ENCODE results near the gene PGM5. TPM values are rescaled to one million over a fixed set of nuclear protein-coding genes. Genes with fewer than 3 reads are reported as not detected.
"Not testable (repeated sequence)": the region's sequence is repeated elsewhere in the genome, so short reads cannot be mapped to it uniquely, and the experiment has no call there.

PGM5 gene
- total and polyA plus RNA-seq, 4 experiments from 2014 or later, result not detected

- H3K36me3 Mint-ChIP-seq; DNase-seq; H3K27ac Mint-ChIP-seq; CTCF ChIA-PET (ENCODE audit: partially characterized antibody); H3K4me1 Mint-ChIP-seq; H3K4me1 ChIP-seq (ENCODE audit: insufficient read depth, low read length); intact Hi-C loops (cut with micrococcal nuclease); POLR2A ChIA-PET (ENCODE audit: partially characterized antibody); H3K4me3 Mint-ChIP-seq; H3K27me3 Mint-ChIP-seq; H3K9me3 ChIP-seq (ENCODE audit: control insufficient read depth in 1 of 2, low read length in 2 of 2); H3K27me3 ChIP-seq (ENCODE audit: insufficient read depth, low read length); H3K27ac ChIP-seq (ENCODE audit: low read depth, low read length); H3K4me3 ChIP-seq (ENCODE audit: low read length in 2 of 2); H3K36me3 ChIP-seq (ENCODE audit: insufficient read depth, low read length); H3K9me3 Mint-ChIP-seq: not testable (repeated sequence)
Observed at GRCh38 chr9:68330531-68331173, 25.8 kb upstream of the PGM5 start.

GRCh38 chr9:68332122-68332521 is 24.3 kb upstream of the PGM5 start:
- DNase-seq; H3K4me3 Mint-ChIP-seq; H3K27ac Mint-ChIP-seq; H3K36me3 Mint-ChIP-seq; H3K27ac ChIP-seq (ENCODE audit: low read depth, low read length); intact Hi-C loops (cut with micrococcal nuclease); H3K27me3 Mint-ChIP-seq; H3K4me1 Mint-ChIP-seq; CTCF ChIA-PET (ENCODE audit: partially characterized antibody); POLR2A ChIA-PET (ENCODE audit: partially characterized antibody); H3K36me3 ChIP-seq (ENCODE audit: insufficient read depth, low read length); H3K4me1 ChIP-seq (ENCODE audit: insufficient read depth, low read length); H3K27me3 ChIP-seq (ENCODE audit: insufficient read depth, low read length); H3K9me3 Mint-ChIP-seq; H3K9me3 ChIP-seq (ENCODE audit: control insufficient read depth in 1 of 2, low read length in 2 of 2); H3K4me3 ChIP-seq (ENCODE audit: low read length in 2 of 2): not testable (repeated sequence)

GRCh38 chr9:68335935-68336334 is 20.5 kb upstream of the PGM5 start:
- DNase-seq; H3K4me3 Mint-ChIP-seq; H3K27ac Mint-ChIP-seq; H3K27me3 ChIP-seq (ENCODE audit: insufficient read depth, low read length); POLR2A ChIA-PET (ENCODE audit: partially characterized antibody); H3K36me3 ChIP-seq (ENCODE audit: insufficient read depth, low read length); H3K4me3 ChIP-seq (ENCODE audit: low read length in 2 of 2); H3K9me3 ChIP-seq (ENCODE audit: control insufficient read depth in 1 of 2, low read length in 2 of 2); H3K4me1 Mint-ChIP-seq; H3K4me1 ChIP-seq (ENCODE audit: insufficient read depth, low read length); H3K27me3 Mint-ChIP-seq; H3K27ac ChIP-seq (ENCODE audit: low read depth, low read length); H3K36me3 Mint-ChIP-seq; intact Hi-C loops (cut with micrococcal nuclease); CTCF ChIA-PET (ENCODE audit: partially characterized antibody); H3K9me3 Mint-ChIP-seq: not testable (repeated sequence)

- H3K4me3 Mint-ChIP-seq; CTCF ChIA-PET (ENCODE audit: partially characterized antibody): not testable (repeated sequence)
Observed at GRCh38 chr9:68336639-68337339, 19.6 kb upstream of the PGM5 start.

DNA sequence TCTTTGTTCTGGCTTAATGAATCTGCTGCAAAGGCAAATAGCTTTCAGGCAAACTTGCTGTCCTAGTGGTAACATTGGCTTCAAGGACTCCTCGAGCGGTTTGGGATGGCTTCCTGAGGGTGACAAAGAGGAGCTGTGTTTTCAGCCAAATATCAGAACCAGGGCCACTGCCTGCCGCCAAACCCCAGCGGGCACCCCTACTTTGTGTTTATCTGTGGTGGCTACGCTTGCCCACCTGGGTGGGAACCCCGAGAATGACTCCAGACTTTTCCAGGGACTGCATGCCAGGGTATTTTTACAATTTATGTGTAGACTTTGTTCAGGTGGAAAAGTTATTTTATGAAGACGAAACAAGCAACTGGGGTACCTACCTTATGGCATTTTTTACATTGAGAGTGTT is 18.4 kb upstream of the PGM5 start:
- DNase-seq; H3K4me1 Mint-ChIP-seq; H3K27me3 Mint-ChIP-seq; POLR2A ChIA-PET (ENCODE audit: partially characterized antibody); H3K36me3 ChIP-seq (ENCODE audit: insufficient read depth, low read length); CTCF ChIA-PET (ENCODE audit: partially characterized antibody); H3K4me3 ChIP-seq (ENCODE audit: low read length in 2 of 2); H3K9me3 Mint-ChIP-seq; H3K4me1 ChIP-seq (ENCODE audit: insufficient read depth, low read length); H3K36me3 Mint-ChIP-seq; H3K4me3 Mint-ChIP-seq; intact Hi-C loops (cut with micrococcal nuclease); H3K27me3 ChIP-seq (ENCODE audit: insufficient read depth, low read length); H3K27ac Mint-ChIP-seq; H3K27ac ChIP-seq (ENCODE audit: low read depth, low read length); H3K9me3 ChIP-seq (ENCODE audit: control insufficient read depth in 1 of 2, low read length in 2 of 2): not testable (repeated sequence)

More at GRCh38 chr9:68336639-68337339, 19.6 kb upstream of the PGM5 start:
- H3K4me1 Mint-ChIP-seq; H3K9me3 Mint-ChIP-seq; H3K36me3 Mint-ChIP-seq; H3K27ac Mint-ChIP-seq; H3K4me3 ChIP-seq (ENCODE audit: low read length in 2 of 2); H3K9me3 ChIP-seq (ENCODE audit: control insufficient read depth in 1 of 2, low read length in 2 of 2); H3K4me1 ChIP-seq (ENCODE audit: insufficient read depth, low read length); H3K36me3 ChIP-seq (ENCODE audit: insufficient read depth, low read length); H3K27me3 Mint-ChIP-seq; DNase-seq; intact Hi-C loops (cut with micrococcal nuclease); POLR2A ChIA-PET (ENCODE audit: partially characterized antibody); H3K27me3 ChIP-seq (ENCODE audit: insufficient read depth, low read length); H3K27ac ChIP-seq (ENCODE audit: low read depth, low read length): not testable (repeated sequence)

GRCh38 chr9:68342265-68343025 is 14.0 kb upstream of the PGM5 start:
- H3K9me3 Mint-ChIP-seq; H3K27ac Mint-ChIP-seq; intact Hi-C loops (cut with micrococcal nuclease); H3K27me3 ChIP-seq (ENCODE audit: insufficient read depth, low read length); H3K9me3 ChIP-seq (ENCODE audit: control insufficient read depth in 1 of 2, low read length in 2 of 2); H3K27me3 Mint-ChIP-seq; H3K27ac ChIP-seq (ENCODE audit: low read depth, low read length); H3K36me3 ChIP-seq (ENCODE audit: insufficient read depth, low read length); H3K4me3 Mint-ChIP-seq; POLR2A ChIA-PET (ENCODE audit: partially characterized antibody); H3K36me3 Mint-ChIP-seq; H3K4me3 ChIP-seq (ENCODE audit: low read length in 2 of 2); H3K4me1 ChIP-seq (ENCODE audit: insufficient read depth, low read length); H3K4me1 Mint-ChIP-seq: not testable (repeated sequence)
- peak in 1 of 5 donors; percentile 9 for DNase-seq
- CTCF ChIA-PET (ENCODE audit: partially characterized antibody), result interaction anchor here (1.5 kb wide), 2 partner anchors 165 to 219 kb away, joined by 5 to 6 read pairs; no protein-coding TSS in a partner anchor

DNA sequence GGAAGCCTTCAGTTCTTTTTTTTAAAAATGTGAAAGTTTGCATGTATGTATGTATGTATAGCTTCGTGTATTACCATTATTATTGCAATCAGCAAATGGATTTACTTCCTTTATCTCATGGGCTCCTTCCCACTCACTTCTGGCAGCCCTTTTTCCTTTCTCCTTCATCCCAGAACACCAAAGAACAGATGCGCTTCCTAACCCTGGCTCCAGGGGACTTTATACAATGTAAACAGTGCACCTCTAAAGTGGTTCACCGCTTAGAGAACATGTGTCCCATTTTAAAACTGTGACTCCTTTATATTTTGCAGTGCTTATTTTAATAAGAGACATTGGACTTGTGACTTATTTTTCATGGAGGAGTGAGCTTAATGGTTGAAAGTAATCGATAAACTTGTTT is 13.2 kb upstream of the PGM5 start:
- intact Hi-C loops (cut with micrococcal nuclease); DNase-seq; H3K27me3 Mint-ChIP-seq; H3K36me3 Mint-ChIP-seq; H3K27ac Mint-ChIP-seq; H3K9me3 ChIP-seq (ENCODE audit: control insufficient read depth in 1 of 2, low read length in 2 of 2); H3K27me3 ChIP-seq (ENCODE audit: insufficient read depth, low read length); H3K27ac ChIP-seq (ENCODE audit: low read depth, low read length); POLR2A ChIA-PET (ENCODE audit: partially characterized antibody); H3K9me3 Mint-ChIP-seq; H3K36me3 ChIP-seq (ENCODE audit: insufficient read depth, low read length); H3K4me1 ChIP-seq (ENCODE audit: insufficient read depth, low read length); H3K4me3 ChIP-seq (ENCODE audit: low read length in 2 of 2); H3K4me1 Mint-ChIP-seq; H3K4me3 Mint-ChIP-seq: not testable (repeated sequence)
- CTCF ChIA-PET (ENCODE audit: partially characterized antibody), result interaction anchor here (0.7 to 1.5 kb wide), 3 partner anchors 74 to 218 kb away, joined by 3 to 6 read pairs (median 5); no protein-coding TSS in a partner anchor
